Thyroid gland (tissue), 4 donors: ENCODE results near the gene GCK.

Experiments
- POLR2A ChIP-seq, 2 donors: fragments of 450-650 bp; IDR thresholded peaks; one replicate each; pipeline ENCODE4 v1.6.1; 2017; ENCODE audit warnings: antibody characterized with exemption in 2 of 2, mild to moderate bottlenecking in 2 of 2, moderate library complexity in 1 of 2
- TF ChIP-seq, protein P1 (sequence below), 6 experiments: fragments of 200-600 bp in 3 of 6; fragments of 450-650 bp in 3 of 6; sonication (generic) in 3 of 6; IDR thresholded peaks; one replicate each; pipeline ENCODE4 v1.5.1; 2016 to 2019; ENCODE audit warnings: antibody characterized with exemption in 6 of 6, mild to moderate bottlenecking in 2 of 6, inconsistent platforms in 1 of 6, moderate library complexity in 1 of 6

DNA sequence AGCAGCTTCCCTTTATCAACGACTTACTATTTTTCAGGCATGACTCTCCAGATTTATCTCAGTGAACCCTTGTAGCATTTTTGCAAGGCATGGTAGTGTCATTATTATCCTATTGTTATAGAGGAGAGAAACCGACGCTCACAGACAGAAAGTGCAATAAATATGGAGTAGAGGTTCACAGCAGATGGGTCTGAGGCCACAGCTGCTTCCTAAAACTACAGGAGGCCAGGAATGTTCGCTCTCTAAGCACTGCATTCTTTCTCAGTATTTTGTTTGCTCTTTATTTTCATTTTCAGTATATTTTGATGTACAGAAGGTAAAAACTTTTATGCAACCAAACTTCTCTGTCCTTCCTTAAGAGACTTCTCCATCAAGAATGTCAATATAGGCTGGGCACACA, 89.6 kb downstream of the GCK start:
- no peak for TF ChIP-seq POLR2A (IDR thresholded peaks at IDR 0.05)
- TF ChIP-seq, protein P1, sequence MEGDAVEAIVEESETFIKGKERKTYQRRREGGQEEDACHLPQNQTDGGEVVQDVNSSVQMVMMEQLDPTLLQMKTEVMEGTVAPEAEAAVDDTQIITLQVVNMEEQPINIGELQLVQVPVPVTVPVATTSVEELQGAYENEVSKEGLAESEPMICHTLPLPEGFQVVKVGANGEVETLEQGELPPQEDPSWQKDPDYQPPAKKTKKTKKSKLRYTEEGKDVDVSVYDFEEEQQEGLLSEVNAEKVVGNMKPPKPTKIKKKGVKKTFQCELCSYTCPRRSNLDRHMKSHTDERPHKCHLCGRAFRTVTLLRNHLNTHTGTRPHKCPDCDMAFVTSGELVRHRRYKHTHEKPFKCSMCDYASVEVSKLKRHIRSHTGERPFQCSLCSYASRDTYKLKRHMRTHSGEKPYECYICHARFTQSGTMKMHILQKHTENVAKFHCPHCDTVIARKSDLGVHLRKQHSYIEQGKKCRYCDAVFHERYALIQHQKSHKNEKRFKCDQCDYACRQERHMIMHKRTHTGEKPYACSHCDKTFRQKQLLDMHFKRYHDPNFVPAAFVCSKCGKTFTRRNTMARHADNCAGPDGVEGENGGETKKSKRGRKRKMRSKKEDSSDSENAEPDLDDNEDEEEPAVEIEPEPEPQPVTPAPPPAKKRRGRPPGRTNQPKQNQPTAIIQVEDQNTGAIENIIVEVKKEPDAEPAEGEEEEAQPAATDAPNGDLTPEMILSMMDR (IDR thresholded peaks at IDR 0.05), result no peak
